Peyer's patch (tissue), 4 donors: ENCODE results near the gene GJB2. TPM values are rescaled to one million over a fixed set of nuclear protein-coding genes. Genes with fewer than 3 reads are reported as not detected.

Experiments
- DNase-seq, 3 donors: peaks; one replicate each; pipeline ENCODE4 v3.0.0-alpha.2; 2017 to 2019
- H3K27ac ChIP-seq, 4 donors: fragments of 200-600 bp; sonication (generic); one replicate each; pipeline ENCODE4 v1.5.1; 2016 to 2019
- H3K27me3 ChIP-seq, 2 donors: fragments of 200-600 bp; sonication (generic); one replicate each; pipeline ENCODE4 v1.5.1; 2019
- H3K36me3 ChIP-seq, 3 donors: fragments of 200-600 bp; sonication (generic); one replicate each; pipeline ENCODE4 v1.5.1; 2016 to 2019
- H3K4me1 ChIP-seq, 4 donors: fragments of 200-600 bp; sonication (generic); one replicate each; pipeline ENCODE4 v1.5.1; 2016 to 2019
- H3K4me3 ChIP-seq, 4 donors: fragments of 200-600 bp; sonication (generic); 1 replicate in 3 of 4; 2 replicates in 1 of 4; pipeline ENCODE4 v1.5.1; 2016 to 2019; ENCODE audit warnings: mild to moderate bottlenecking in 1 of 4
- H3K9me3 ChIP-seq, 4 donors: fragments of 200-600 bp; sonication (generic); one replicate each; pipeline ENCODE4 v1.5.1; 2016 to 2019; ENCODE audit warnings: mild to moderate bottlenecking in 1 of 4
- POLR2A ChIP-seq, 2 donors: fragments of 450-650 bp; IDR thresholded peaks; one replicate each; pipeline ENCODE4 v1.5.1; 2017; ENCODE audit warnings: antibody characterized with exemption in 2 of 2, mild to moderate bottlenecking in 2 of 2, moderate library complexity in 2 of 2
- total RNA-seq, 4 donors: library from RNA; depleted of rRNA; stranded (reverse); fragments of >200 nt; gene quantifications; one replicate each; pipeline ENCODE4 v1.1.0, GENCODE V29; 2016
- TF ChIP-seq, protein P1 (sequence below), 6 experiments: fragments of 450-650 bp in 4 of 6; fragments of 200-600 bp in 2 of 6; sonication (generic) in 1 of 6; IDR thresholded peaks; one replicate each; pipeline ENCODE4 v1.5.1; 2017 to 2019; ENCODE audit warnings: antibody characterized with exemption in 6 of 6, mild to moderate bottlenecking in 3 of 6, moderate library complexity in 1 of 6

The GJB2 gene
- total RNA-seq, 4 donors from 2014 or later: 3.3 to 25.7 (median 14.1) TPM

DNA sequence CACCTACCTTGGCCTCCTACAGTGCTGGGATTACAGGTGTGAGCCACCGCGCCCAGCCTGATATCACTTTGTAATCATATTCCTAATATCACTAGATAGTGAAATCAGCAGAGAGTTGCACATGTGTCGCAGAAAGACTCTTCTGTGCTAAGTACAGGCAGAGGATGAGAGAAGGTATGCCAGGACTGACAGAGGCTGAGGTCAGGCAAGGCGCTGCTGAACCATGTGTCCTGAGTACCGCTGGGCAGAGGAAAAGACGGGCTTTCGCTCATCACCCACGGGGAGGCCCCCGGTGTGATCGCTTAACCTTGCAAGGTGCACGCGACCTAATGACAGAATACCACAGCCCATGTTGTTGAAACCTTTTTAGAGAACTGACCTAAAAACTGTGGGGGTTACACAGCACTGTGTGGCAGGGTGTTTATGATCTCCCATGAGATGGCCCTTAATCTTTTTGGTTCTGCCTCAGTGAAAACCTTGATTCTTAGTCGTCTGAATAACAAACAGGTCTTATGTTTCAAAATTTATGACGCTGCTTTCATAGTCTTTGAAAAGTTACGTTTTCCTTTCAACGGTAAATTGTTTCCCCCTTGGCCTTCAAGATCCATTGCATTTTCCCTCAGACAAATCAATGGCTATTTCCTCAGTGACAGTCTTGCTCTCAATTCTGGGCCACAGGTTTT, 44.1 kb downstream of the GJB2 start:
- TF ChIP-seq POLR2A (IDR thresholded peaks at IDR 0.05): no peak
- TF ChIP-seq, protein P1, sequence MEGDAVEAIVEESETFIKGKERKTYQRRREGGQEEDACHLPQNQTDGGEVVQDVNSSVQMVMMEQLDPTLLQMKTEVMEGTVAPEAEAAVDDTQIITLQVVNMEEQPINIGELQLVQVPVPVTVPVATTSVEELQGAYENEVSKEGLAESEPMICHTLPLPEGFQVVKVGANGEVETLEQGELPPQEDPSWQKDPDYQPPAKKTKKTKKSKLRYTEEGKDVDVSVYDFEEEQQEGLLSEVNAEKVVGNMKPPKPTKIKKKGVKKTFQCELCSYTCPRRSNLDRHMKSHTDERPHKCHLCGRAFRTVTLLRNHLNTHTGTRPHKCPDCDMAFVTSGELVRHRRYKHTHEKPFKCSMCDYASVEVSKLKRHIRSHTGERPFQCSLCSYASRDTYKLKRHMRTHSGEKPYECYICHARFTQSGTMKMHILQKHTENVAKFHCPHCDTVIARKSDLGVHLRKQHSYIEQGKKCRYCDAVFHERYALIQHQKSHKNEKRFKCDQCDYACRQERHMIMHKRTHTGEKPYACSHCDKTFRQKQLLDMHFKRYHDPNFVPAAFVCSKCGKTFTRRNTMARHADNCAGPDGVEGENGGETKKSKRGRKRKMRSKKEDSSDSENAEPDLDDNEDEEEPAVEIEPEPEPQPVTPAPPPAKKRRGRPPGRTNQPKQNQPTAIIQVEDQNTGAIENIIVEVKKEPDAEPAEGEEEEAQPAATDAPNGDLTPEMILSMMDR (IDR thresholded peaks at IDR 0.05): no peak
- DNase-seq: no peak
- Histone ChIP-seq H3K36me3 (no peaks in the 10 kb centered on the region), H3K27me3 (no peaks in the 10 kb centered on the region), H3K4me3 (no peak overlapping the region), H3K27ac (no peak overlapping the region), H3K4me1 (no peaks in the 10 kb centered on the region), H3K9me3 (no peaks in the 10 kb centered on the region)

DNA sequence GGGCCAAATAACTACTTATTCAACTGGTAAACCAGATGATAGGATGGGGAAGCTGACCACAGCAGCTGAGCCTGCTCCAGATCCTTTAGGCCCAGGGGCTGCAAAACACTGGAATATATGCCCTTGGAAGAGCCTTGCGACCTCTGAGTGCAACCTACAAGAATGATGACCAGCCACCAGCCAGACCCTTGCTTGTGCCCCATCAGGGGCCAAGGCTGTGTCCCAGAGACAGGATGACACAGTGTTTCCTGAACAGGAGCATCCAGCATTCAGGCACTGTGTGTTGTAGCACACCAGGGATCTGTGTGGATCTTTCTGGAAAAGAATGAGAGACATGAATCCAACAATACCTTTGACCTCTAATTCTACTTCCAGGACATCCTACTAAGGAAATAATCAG, 46.4 kb downstream of the GJB2 start:
- peaks cover 0 to 10% of the 10 kb centered on the region in 2 donors for H3K27me3 ChIP-seq

GRCh38 chr13:20145521-20145920, 47.2 kb downstream of the GJB2 start:
- Histone ChIP-seq H3K36me3 (no peaks in the 10 kb centered on the region), H3K4me1 (no peaks in the 10 kb centered on the region), H3K27ac (no peak overlapping the region), H3K9me3 (no peaks in the 10 kb centered on the region), H3K27me3 (peaks cover 0 to 10% of the 10 kb centered on the region in 2 donors), H3K4me3 (no peak overlapping the region)
- TF ChIP-seq, protein P1 (IDR thresholded peaks at IDR 0.05): no peak
- no peak for TF ChIP-seq POLR2A (IDR thresholded peaks at IDR 0.05)
- DNase-seq: no peak

More for the DNA sequence above, 46.4 kb downstream of the GJB2 start:
- TF ChIP-seq, protein P1 (IDR thresholded peaks at IDR 0.05): no peak
- no peak for TF ChIP-seq POLR2A (IDR thresholded peaks at IDR 0.05)
- H3K27ac ChIP-seq: no peak overlapping the region
- H3K4me3 ChIP-seq: no peak overlapping the region
- no peaks in the 10 kb centered on the region for H3K9me3 ChIP-seq
- DNase-seq: no peak
- H3K4me1 ChIP-seq: no peaks in the 10 kb centered on the region
- no peaks in the 10 kb centered on the region for H3K36me3 ChIP-seq

DNA sequence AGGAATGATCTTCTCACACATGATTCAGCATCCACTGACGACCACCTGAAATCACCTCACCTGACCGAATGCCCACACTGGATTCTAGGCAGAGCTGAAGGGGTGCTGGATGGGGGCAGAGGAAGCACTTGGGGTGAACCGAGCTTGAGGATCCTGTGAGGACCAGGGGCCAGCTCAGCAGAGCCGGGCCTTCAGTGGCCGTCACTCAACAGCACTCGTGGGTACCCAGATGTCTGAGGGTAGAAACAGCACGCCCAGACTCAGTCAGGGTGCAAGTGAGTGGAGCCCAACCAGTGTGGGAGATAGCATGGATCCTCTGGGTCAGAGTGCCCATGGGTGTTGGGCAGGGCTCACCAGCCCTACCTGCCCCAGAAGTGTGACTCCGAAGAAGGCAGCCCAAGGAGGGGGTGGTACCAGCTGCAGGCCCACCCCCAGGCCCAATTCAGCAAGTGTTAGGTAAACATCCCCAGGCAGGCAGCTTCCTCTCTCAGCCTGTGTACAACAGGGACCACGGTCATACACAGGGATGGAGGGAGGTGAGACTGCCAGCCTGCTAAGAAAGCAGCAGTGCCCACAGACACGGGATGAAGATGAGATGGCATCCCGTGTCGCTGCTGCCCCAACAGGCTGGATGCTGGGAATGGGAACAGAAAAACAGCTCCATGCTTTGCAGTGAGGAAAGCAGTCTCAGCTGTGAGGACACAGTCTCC, 48.4 kb downstream of the GJB2 start:
- Histone ChIP-seq H3K4me3 (no peak overlapping the region), H3K36me3 (no peaks in the 10 kb centered on the region), H3K9me3 (no peaks in the 10 kb centered on the region), H3K27ac (no peak overlapping the region), H3K27me3 (peaks cover 0 to 10% of the 10 kb centered on the region in 2 donors), H3K4me1 (no peaks in the 10 kb centered on the region)
- DNase-seq: no peak
- TF ChIP-seq, protein P1 (IDR thresholded peaks at IDR 0.05): no peak
- TF ChIP-seq POLR2A (IDR thresholded peaks at IDR 0.05): no peak

GRCh38 chr13:20142927-20143480, 49.7 kb downstream of the GJB2 start:
- H3K27me3 ChIP-seq: peaks cover 0 to 10% of the 10 kb centered on the region in 2 donors
- no peaks in the 10 kb centered on the region for H3K4me1 ChIP-seq
- no peak overlapping the region for H3K27ac ChIP-seq
- no peak overlapping the region for H3K4me3 ChIP-seq
- H3K36me3 ChIP-seq: no peaks in the 10 kb centered on the region
- no peaks in the 10 kb centered on the region for H3K9me3 ChIP-seq
- no peak for DNase-seq
- TF ChIP-seq POLR2A (IDR thresholded peaks at IDR 0.05): no peak
- TF ChIP-seq, protein P1 (IDR thresholded peaks at IDR 0.05): no peak
